GM23338 (cell line): Measurements from ENCODE around the gene CCNYL1. TPM values are rescaled to one million over a fixed set of nuclear protein-coding genes. Genes with fewer than 3 reads are reported as not detected.

Experiments used
- ATAC-seq: fragments of 200-7000 bp; cut with Tn5 transposase; 3 replicates; pipeline ENCODE4 v1.9.1; 2020
- DNase-seq: peaks from one replicate; pipeline ENCODE4 v3.0.0-alpha.2; 2015; ENCODE audit warnings: low spot score
- H2AFZ ChIP-seq: fragments of 200-600 bp; sonication (generic); 2 replicates; pipeline ENCODE4 v1.8.0; 2016; ENCODE audit warnings: antibody characterized with exemption, mild to moderate bottlenecking, moderate library complexity
- H3F3A ChIP-seq: fragments of 200-600 bp; sonication (generic); replicated peaks from 2 replicates; pipeline ENCODE4 v1.8.0; 2017; ENCODE audit warnings: antibody characterized with exemption, mixed run types, low read depth
- H3K27ac ChIP-seq: fragments of 200-600 bp; sonication (generic); 2 replicates; pipeline ENCODE4 v1.6.1; 2016; ENCODE audit warnings: low read depth
- H3K27me3 ChIP-seq: fragments of 200-600 bp; sonication (generic); 2 replicates; pipeline ENCODE4 v1.8.0; 2016; ENCODE audit warnings: mild to moderate bottlenecking, mixed run types, moderate library complexity; ENCODE audit not compliant: insufficient read depth
- H3K36me3 ChIP-seq: fragments of 200-600 bp; sonication (generic); 2 replicates; pipeline ENCODE4 v1.8.0; 2016; ENCODE audit warnings: mild to moderate bottlenecking; ENCODE audit not compliant: insufficient read depth
- H3K4me1 ChIP-seq: fragments of 200-600 bp; sonication (generic); 2 replicates; pipeline ENCODE4 v1.8.0; 2016; ENCODE audit warnings: mild to moderate bottlenecking, moderate library complexity; ENCODE audit not compliant: insufficient read depth
- H3K4me2 ChIP-seq: fragments of 200-600 bp; sonication (generic); 2 replicates; pipeline ENCODE4 v1.7.1; 2017; ENCODE audit warnings: mixed run types
- H3K4me3 ChIP-seq: fragments of 200-600 bp; sonication (generic); 2 replicates; pipeline ENCODE4 v1.6.1; 2016; ENCODE audit warnings: mixed run types
- H3K79me2 ChIP-seq: fragments of 200-600 bp; sonication (generic); replicated peaks from 2 replicates; pipeline ENCODE4 v1.8.0; 2017; ENCODE audit warnings: mild to moderate bottlenecking; ENCODE audit not compliant: insufficient read depth
- H3K9me2 ChIP-seq: fragments of 200-600 bp; sonication (generic); 2 replicates; pipeline ENCODE4 v1.8.0; 2017; ENCODE audit not compliant: insufficient read depth
- H4K20me1 ChIP-seq: fragments of 200-600 bp; sonication (generic); replicated peaks from 2 replicates; pipeline ENCODE4 v1.8.0; 2017; ENCODE audit warnings: mild to moderate bottlenecking; ENCODE audit not compliant: insufficient read depth
- H3K27ac Mint-ChIP-seq: 2 replicates; pipeline ENCODE4 v1.8.0; 2020; ENCODE audit warnings: inconsistent platforms, mild to moderate bottlenecking, moderate library complexity, mixed read lengths
- H3K27me3 Mint-ChIP-seq: 3 replicates; pipeline ENCODE4 v1.8.0; 2022; ENCODE audit warnings: low read depth, mild to moderate bottlenecking, moderate library complexity, mixed read lengths, inconsistent platforms; ENCODE audit not compliant: insufficient read depth, poor library complexity
- H3K36me3 Mint-ChIP-seq: 3 replicates; pipeline ENCODE4 v1.8.0; 2021; ENCODE audit warnings: low read depth, mild to moderate bottlenecking, inconsistent platforms, moderate library complexity, mixed read lengths
- H3K4me1 Mint-ChIP-seq: 3 replicates; pipeline ENCODE4 v1.8.0; 2020; ENCODE audit warnings: mild to moderate bottlenecking, inconsistent platforms, mixed read lengths
- H3K4me3 Mint-ChIP-seq: 3 replicates; pipeline ENCODE4 v1.8.0; 2021; ENCODE audit warnings: moderate library complexity, mild to moderate bottlenecking, inconsistent platforms, mixed read lengths
- H3K9me3 Mint-ChIP-seq: 3 replicates; pipeline ENCODE4 v1.8.0; 2020; ENCODE audit warnings: moderate library complexity, mild to moderate bottlenecking, inconsistent platforms, mixed read lengths
- CREB1 ChIP-seq: fragments of 250-450 bp; sonication (Bioruptor Pico); IDR thresholded peaks from 2 replicates; pipeline ENCODE4 v1.5.0; 2020; ENCODE audit warnings: low read depth, mild to moderate bottlenecking, moderate library complexity
- CTCF ChIP-seq, 2 experiments: fragments of 200-600 bp in 1 of 2; sonication (generic) in 1 of 2; conservative IDR thresholded peaks; 2 replicates each; pipeline versions ENCODE4 v1.5.1 to v1.6.1; 2016 to 2017; ENCODE audit warnings: antibody characterized with exemption in 2 of 2, low read depth in 2 of 2, mild to moderate bottlenecking in 2 of 2, moderate library complexity in 1 of 2
- ETS1 ChIP-seq: IDR thresholded peaks from 2 replicates; pipeline ENCODE4 v1.6.1; 2016; ENCODE audit warnings: antibody characterized with exemption
- EZH2 ChIP-seq: fragments of 200-600 bp; sonication (generic); IDR thresholded peaks from one replicate; pipeline ENCODE4 v1.8.0; 2017; ENCODE audit warnings: antibody characterized with exemption, mild to moderate bottlenecking, low read depth; ENCODE audit not compliant: unreplicated experiment
- EZH2phosphoT487 ChIP-seq: fragments of 200-600 bp; sonication (generic); IDR thresholded peaks from one replicate; pipeline ENCODE4 v1.8.1; 2018; ENCODE audit warnings: antibody characterized with exemption; ENCODE audit not compliant: unreplicated experiment
- JUNB ChIP-seq: IDR thresholded peaks from one replicate; pipeline ENCODE4 v1.6.1; 2016; ENCODE audit warnings: antibody characterized with exemption; ENCODE audit not compliant: unreplicated experiment
- NANOG ChIP-seq: IDR thresholded peaks from 2 replicates; pipeline ENCODE4 v1.6.1; 2016; ENCODE audit warnings: antibody characterized with exemption, borderline replicate concordance
- POLR2AphosphoS5 ChIP-seq: IDR thresholded peaks from 2 replicates; pipeline ENCODE4 v1.6.1; 2016; ENCODE audit warnings: antibody characterized with exemption, low read depth
- REST ChIP-seq: IDR thresholded peaks from one replicate; pipeline ENCODE4 v1.6.1; 2018; ENCODE audit warnings: antibody characterized with exemption; ENCODE audit not compliant: unreplicated experiment
- STAT1 ChIP-seq: IDR thresholded peaks from one replicate; pipeline ENCODE4 v1.6.1; 2016; ENCODE audit warnings: antibody characterized with exemption; ENCODE audit not compliant: unreplicated experiment
- ZNF114 ChIP-seq: fragments of 250-450 bp; sonication (Bioruptor Pico); IDR thresholded peaks from 2 replicates; pipeline ENCODE4 v1.5.0; 2020; ENCODE audit warnings: mild to moderate bottlenecking, moderate library complexity
- ZNF331 ChIP-seq: fragments of 250-450 bp; sonication (Bioruptor Pico); IDR thresholded peaks from 2 replicates; pipeline ENCODE4 v1.5.0; 2020; ENCODE audit warnings: low read depth, mild to moderate bottlenecking, moderate library complexity
- ZNF462 ChIP-seq: fragments of 250-450 bp; sonication (Bioruptor Pico); IDR thresholded peaks from 2 replicates; pipeline ENCODE4 v1.5.0; 2020; ENCODE audit warnings: mild to moderate bottlenecking, moderate library complexity
- polyA plus RNA-seq: library from polyadenylated mRNA; unstranded; fragments of >200 nt; fragmentation: Nextera tagmentation; extraction: Ambion mirVana; gene quantifications from 2 replicates; pipeline ENCODE4 v1.2.1, GENCODE V29; 2016
- total RNA-seq: library from RNA; depleted of rRNA; stranded (reverse); fragments of >200 nt; shearing (Covaris generic); gene quantifications from 2 replicates; pipeline ENCODE4 v1.2.3, GENCODE V29; 2014

Gene CCNYL1
- total and polyA plus RNA-seq, 2 experiments from 2014 or later = 19.6 to 32.1 TPM

- Histone ChIP-seq H3K4me1 (peaks cover 3% of the 10 kb centered on the region; the same call in 1 of the 2 replicates), H3F3A (no peaks in the 10 kb centered on the region), H2AFZ (no peak overlapping the region), H3K4me3 (no peak overlapping the region), H3K27me3 (no peaks in the 10 kb centered on the region), H3K36me3 (no peaks in the 10 kb centered on the region), H4K20me1 (no peaks in the 10 kb centered on the region; the same call in none of the 2 replicates), H3K9me2 (no peaks in the 10 kb centered on the region), H3K79me2 (peaks cover 100% of the 10 kb centered on the region), H3K27ac (no peak overlapping the region; the same call in 1 of the 2 replicates), H3K4me2 (no peak overlapping the region)
- TF ChIP-seq EZH2 = no peak
- TF ChIP-seq ZNF462 (CRISPR knock-in tag) = no peak
- TF ChIP-seq ETS1 = no peak
- no peak for TF ChIP-seq EZH2phosphoT487
- TF ChIP-seq POLR2AphosphoS5 = no peak
- no peak for TF ChIP-seq REST
- TF ChIP-seq STAT1 = no peak
- TF ChIP-seq NANOG = no peak
- no peak for TF ChIP-seq ZNF114 (CRISPR knock-in tag)
- TF ChIP-seq JUNB = no peak
- no peak for TF ChIP-seq CTCF (conservative IDR thresholded peaks at IDR 0.05; ENCODE audit: low read depth in 2 of 2)
- TF ChIP-seq ZNF331 = no peak
- TF ChIP-seq CREB1 = no peak
- Mint-ChIP-seq H3K4me1 (peaks cover 9% of the 10 kb centered on the region), H3K4me3 (no peak overlapping the region), H3K36me3 (peaks cover 20% of the 10 kb centered on the region), H3K9me3 (no peaks in the 10 kb centered on the region), H3K27ac (no peak overlapping the region), H3K27me3 (no peaks in the 10 kb centered on the region)
- DNase-seq (no peak), ATAC-seq (no peak)
These were observed 7.6 kb downstream of the CCNYL1 start for GRCh38 chr2:207719008-207719407.
